ENCODE results near the gene KLHL6. TPM values are rescaled to one million over a fixed set of nuclear protein-coding genes. Genes with fewer than 3 reads are reported as not detected.
"Not testable (repeated sequence)": the region's sequence is repeated elsewhere in the genome, so short reads cannot be mapped to it uniquely, and the experiment has no call there.

The KLHL6 gene
- total and polyA plus RNA-seq, 7 donors = 0.12 to 1.3 (median 0.42) TPM

DNA sequence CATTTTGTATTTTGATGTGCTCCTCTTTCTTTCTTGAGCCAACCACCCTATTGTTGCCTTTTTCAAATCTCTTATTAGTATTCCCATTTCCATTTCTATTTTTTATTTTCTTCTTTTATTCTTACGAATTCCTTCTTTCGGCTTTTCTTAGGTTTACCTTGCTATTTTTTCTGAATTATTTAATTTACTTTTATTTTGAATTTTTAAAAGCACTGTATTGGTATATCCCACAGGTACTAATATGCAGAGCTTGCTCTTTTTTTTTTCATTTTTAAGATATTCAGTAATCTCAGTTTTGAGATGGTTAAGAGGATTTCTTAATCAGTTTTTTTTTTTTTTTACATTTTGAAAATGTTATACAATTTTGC, 108.7 kb downstream of the KLHL6 start:
- WGBS, 3 donors = 96 to 99% (median 96%) methylated on average over 2 of the region's 2 CpGs
- intact Hi-C loops (cut with DNase I) = no loop called here
- peaks cover 6% of the 10 kb centered on the region for H3K9me3 ChIP-seq
- peak overlapping the region; percentile 91 for H3K4me3 ChIP-seq
- TF ChIP-seq, protein P1, sequence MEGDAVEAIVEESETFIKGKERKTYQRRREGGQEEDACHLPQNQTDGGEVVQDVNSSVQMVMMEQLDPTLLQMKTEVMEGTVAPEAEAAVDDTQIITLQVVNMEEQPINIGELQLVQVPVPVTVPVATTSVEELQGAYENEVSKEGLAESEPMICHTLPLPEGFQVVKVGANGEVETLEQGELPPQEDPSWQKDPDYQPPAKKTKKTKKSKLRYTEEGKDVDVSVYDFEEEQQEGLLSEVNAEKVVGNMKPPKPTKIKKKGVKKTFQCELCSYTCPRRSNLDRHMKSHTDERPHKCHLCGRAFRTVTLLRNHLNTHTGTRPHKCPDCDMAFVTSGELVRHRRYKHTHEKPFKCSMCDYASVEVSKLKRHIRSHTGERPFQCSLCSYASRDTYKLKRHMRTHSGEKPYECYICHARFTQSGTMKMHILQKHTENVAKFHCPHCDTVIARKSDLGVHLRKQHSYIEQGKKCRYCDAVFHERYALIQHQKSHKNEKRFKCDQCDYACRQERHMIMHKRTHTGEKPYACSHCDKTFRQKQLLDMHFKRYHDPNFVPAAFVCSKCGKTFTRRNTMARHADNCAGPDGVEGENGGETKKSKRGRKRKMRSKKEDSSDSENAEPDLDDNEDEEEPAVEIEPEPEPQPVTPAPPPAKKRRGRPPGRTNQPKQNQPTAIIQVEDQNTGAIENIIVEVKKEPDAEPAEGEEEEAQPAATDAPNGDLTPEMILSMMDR (IDR thresholded peaks at IDR 0.05) = no peak
- peaks cover 23% of the 10 kb centered on the region for H3K4me1 ChIP-seq
- no peak for ATAC-seq
- peaks cover 0 to 3% of the 10 kb centered on the region in 2 donors for H3K36me3 ChIP-seq (ENCODE audit: insufficient read depth in 1 of 2, low read depth in 1 of 2)
- DNase-seq = no peak
- peak overlapping the region; percentile 84 for H3K27ac ChIP-seq
- no peaks in the 10 kb centered on the region for H3K27me3 ChIP-seq (ENCODE audit: insufficient read depth in 3 of 3, low read length in 2 of 3)

DNA sequence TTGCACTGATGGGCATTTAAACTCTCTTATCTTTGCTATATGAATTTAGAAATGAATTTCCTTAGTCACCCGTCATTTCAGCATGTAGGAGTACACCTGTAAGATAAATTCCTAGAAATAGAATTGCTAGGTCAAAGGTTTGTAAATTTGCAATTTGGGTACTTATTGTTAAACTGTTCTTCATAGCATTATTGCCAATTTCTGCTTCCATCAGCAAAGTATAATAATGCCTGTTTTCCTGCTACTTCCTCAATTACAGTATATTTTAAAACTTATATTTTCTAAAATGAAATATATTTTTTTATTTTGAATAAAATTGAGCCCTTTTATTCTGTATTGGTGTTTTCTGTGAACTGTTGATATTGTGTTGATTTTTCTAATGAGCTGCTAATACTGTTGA, 110.8 kb downstream of the KLHL6 start:
- Histone ChIP-seq H3K4me3 (no peak overlapping the region), H3K36me3 (ENCODE audit: insufficient read depth in 1 of 2, low read depth in 1 of 2) (no peaks in the 10 kb centered on the region), H3K27ac (no peak overlapping the region), H3K9me3 (peaks cover 6% of the 10 kb centered on the region), H3K27me3 (ENCODE audit: insufficient read depth in 3 of 3, low read length in 2 of 3) (no peaks in the 10 kb centered on the region), H3K4me1 (peaks cover 16% of the 10 kb centered on the region)
- no peak for DNase-seq
- WGBS, 3 donors = 89 to 95% (median 92%) methylated on average over 1 of the region's 1 CpG
- no peak for ATAC-seq
- TF ChIP-seq, protein P1 (IDR thresholded peaks at IDR 0.05) = no peak
- intact Hi-C loops (cut with DNase I) = no loop called here

DNA sequence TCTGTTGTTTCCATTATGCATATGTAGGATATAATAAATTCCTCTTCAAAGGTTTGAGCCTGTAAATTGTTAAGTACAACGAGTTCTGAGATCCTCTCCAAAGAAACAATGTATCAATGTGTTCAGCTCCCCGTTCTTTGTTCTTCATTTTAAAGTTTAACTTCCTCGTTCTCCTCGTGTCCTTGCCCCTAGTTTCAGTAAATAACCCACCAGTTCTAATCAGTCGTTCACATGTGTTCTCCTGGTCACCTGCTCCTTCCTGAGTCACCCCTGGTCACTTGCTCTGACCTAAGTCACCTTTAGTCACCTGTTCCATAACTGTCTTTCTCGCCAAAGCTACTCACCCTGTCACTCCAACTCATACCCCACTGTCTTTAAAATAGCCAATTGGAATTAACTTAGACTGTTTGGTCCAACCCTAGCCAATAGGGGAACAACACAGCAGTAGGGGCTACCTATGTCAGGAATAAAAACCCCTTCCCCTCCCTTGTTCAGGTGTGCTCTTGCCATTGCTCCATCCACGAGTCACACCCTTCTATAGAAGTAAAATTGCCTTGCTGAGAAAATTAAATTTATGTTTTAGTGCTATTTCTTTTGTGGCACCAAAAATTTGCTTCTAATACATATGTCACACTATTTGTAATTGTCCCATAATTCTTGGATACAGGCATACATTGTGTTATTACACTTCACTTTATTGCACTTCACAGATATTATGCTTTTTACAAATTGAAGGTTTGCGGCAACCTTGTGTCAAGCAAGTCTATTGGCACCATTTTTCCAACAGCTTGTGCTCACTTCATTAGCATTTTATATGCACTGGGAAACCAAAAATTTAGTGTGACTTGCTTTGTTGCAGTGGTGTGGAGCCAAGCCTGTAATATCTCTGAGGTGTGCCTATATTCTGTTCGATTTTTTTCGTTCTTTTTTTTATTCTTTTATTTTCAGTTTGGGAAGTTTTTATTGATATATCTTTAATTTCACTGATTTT, 111.8 kb downstream of the KLHL6 start:
- WGBS, 3 donors = 85 to 92% (median 89%) methylated on average over 10 of the region's 10 CpGs

DNA sequence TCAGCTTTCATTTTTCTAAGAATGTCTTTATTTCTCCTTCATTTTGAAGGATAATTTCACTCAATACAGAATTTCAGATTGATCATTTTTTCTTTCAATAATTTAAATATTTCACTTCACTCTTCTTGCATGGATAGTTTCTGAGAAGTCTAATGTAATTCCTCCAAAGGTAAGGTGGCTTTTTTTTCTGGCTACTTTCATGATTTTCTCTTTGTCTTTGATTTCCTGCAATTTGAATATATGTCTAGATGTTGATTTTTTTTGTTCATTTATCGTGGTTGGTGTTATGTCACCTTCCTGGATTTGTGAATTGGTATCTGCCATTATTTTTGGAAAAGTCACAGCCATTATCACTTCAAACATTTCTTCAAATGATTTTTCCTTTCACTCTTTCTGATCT, 112.5 kb downstream of the KLHL6 start:
- Histone ChIP-seq H3K27ac (no peak overlapping the region), H3K27me3 (ENCODE audit: insufficient read depth in 3 of 3, low read length in 2 of 3) (no peaks in the 10 kb centered on the region), H3K4me3 (no peak overlapping the region), H3K36me3 (ENCODE audit: insufficient read depth in 1 of 2, low read depth in 1 of 2) (no peaks in the 10 kb centered on the region), H3K9me3 (peaks cover 6% of the 10 kb centered on the region), H3K4me1 (no peaks in the 10 kb centered on the region)
- no peak for ATAC-seq
- 74 to 82% (median 77%) methylated on average over 1 of the region's 1 CpG for WGBS, 3 donors
- TF ChIP-seq, protein P1 (IDR thresholded peaks at IDR 0.05) = no peak
- intact Hi-C loops (cut with DNase I) = no loop called here
- no peak for DNase-seq

More for the DNA sequence above, 111.8 kb downstream of the KLHL6 start:
- intact Hi-C loops (cut with DNase I) = no loop called here
- H3K27ac ChIP-seq = no peak overlapping the region
- peaks cover 6% of the 10 kb centered on the region for H3K9me3 ChIP-seq
- TF ChIP-seq, protein P1 (IDR thresholded peaks at IDR 0.05) = no peak
- no peaks in the 10 kb centered on the region for H3K36me3 ChIP-seq (ENCODE audit: insufficient read depth in 1 of 2, low read depth in 1 of 2)
- DNase-seq (no peak), ATAC-seq (no peak)
- H3K4me1 ChIP-seq = peaks cover 5% of the 10 kb centered on the region
- H3K4me3 ChIP-seq = no peak overlapping the region
- no peaks in the 10 kb centered on the region for H3K27me3 ChIP-seq (ENCODE audit: insufficient read depth in 3 of 3, low read length in 2 of 3)

DNA sequence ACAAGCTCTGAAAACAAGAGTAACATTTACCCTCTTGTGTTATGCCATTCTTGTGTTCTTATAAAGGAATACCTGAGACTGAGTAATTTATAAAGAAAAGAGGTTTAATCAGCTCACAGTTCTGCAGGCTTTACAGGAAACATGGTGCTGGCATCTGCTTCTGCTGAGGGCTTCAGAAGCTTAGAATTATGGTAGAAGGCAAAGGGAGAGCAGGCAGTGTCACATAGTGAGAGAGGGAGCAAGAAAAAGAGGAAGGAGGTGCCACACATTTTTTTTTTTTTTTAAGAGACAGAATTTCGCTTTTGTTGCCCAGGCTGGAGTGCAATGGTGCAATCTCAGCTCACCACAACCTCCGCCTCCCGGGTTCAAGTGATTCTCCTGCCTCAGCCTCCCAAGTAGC, 115.0 kb downstream of the KLHL6 start:
- H3K9me3 ChIP-seq; DNase-seq; intact Hi-C loops (cut with DNase I); ATAC-seq; H3K4me3 ChIP-seq; H3K27me3 ChIP-seq (ENCODE audit: insufficient read depth in 3 of 3, low read length in 2 of 3); H3K36me3 ChIP-seq (ENCODE audit: insufficient read depth in 1 of 2, low read depth in 1 of 2); H3K4me1 ChIP-seq; H3K27ac ChIP-seq: not testable (repeated sequence)
- WGBS, 3 donors = 83 to 100% (median 100%) methylated on average over 2 to 3 of the region's 3 CpGs
